ENCODE data around the gene ARHGAP25.
A peak's percentile ranks its signal among the peaks of the same experiment; 100 is the strongest.
"Not testable (repeated sequence)": the region's sequence is repeated elsewhere in the genome, so short reads cannot be mapped to it uniquely, and the experiment has no call there.

The ARHGAP25 gene

DNA sequence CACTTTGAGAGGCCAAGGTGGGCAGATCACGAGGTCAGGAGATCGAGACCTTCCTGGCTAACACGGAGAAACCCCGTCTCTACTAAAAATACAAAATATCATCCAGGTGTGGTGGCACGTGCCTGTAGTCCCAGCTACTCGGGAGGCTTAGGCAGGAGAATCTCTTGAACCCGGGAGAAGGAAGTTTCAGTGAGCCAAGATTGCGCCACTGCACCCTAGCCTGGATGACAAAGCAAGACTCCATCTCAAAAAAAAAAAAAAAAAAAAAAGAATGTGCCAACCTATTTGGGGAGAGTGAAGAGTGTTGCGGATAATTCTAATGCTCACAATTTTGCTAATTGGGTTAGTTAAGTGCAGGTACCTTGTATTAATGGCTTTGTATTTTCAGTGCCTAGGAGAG lies 67.5 kb downstream of the ARHGAP25 start:
- not testable (repeated sequence) for DNase-seq

DNA sequence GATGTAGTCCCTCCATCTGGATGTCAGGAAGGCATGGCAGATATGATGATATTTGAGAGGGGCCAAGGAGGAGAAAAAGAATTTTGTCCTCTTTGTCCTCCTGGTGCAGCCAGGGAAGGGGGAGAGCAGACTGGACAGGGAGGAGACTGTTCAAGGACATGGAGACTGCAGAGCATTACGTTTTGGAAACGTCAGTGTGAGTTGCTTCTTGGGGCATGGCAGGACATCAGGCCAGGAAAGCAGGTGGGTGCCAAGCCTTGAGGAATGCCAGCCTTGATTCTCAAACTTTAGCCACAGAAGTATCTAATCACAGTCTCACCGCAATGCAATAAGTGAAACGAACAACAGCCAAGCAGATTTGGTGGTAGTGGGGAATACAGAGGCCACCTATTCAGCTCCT lies 70.4 kb downstream of the ARHGAP25 start:
- DNase-seq, result no peak

DNA sequence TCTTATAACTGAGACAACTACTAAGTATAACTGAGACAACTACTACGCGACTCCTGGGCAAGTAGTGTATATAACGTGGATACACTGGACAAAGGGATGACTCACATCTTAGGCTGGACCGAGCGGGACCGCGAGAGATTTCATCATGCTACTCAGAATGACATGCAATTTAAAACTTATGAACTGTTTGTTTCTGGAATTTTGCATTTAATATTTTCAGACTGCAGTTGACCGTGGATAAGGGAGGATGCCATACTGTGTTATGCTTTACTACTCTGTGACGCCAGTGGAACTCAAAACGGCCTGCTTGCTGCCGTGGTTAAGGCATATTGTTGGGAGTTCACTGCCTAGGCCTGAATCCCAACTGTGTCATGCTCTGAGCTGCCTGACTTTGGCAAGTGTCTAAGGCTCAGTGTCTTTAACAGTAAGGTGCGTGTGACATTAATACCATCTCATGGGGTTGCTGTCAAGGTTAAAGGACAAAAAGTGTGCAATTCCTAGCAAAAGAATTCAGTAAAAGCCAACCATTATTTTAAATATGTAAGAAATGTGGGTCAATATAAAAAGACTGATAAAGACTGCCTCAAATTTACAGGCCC lies 72.0 kb downstream of the ARHGAP25 start:
- DNase-seq, result no peak

DNA sequence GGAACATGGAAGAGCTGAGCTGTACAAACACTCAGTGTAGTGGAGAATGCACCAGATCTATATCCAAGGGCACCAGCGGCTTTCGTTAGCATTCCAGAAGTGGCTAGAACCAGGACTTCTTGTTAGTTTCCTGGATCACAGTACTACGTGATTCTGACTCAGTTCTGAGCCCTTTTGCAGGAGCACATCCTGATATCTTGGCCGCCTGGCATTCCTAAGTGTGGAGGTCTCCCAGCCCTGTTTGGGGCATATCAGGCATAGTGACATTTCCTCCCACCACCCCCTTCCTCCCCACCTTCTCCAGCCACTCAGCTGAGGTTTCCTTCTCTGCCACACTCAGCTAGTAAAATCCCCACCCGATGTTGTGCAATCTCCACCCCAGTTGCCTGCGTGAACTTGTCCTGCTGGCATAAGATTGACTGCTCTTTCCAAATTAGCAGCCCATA lies 73.2 kb downstream of the ARHGAP25 start:
- DNase-seq, result no peak

DNA sequence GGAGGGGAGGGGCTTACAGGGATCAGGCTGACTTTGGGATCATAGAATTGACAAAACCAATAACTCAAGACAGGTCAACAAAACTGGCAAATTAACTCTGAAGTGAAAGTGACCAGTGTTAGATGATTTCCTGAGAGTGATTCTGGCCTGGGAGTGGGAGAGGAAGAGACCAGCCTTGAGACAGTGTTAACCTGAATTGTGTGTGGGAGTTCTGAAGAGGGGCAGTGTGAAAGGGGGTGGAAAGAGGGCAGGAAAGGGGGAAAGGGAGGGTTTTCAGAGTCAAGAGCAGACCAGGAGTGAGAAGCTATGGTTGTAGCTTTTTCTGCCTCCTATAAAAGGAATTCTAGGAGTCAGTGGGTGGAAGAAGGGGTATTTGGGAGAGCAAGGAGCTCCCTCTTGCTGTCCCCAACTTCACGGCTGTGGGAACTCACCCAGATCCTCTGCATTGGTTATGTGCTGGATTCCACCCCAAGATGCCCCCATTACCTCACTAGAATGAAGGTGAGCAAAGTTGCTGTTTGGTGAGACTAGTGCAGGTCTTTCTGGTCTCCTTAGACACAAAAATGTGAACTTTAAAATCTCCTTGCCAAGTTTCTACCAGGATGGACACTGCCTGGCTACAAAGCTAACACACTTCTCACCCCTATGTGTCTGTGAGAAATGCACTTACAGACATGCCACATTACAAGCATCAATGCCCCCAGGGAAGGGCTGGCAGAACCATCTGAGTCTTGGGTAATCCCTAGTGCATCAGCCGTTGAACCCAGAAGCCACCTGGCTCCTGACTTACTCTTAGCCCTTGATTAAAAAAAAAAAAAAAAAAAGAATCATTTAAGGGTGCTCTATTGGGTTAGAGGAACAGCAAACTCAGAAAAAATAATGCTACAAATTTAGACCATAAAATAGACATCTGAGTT lies 75.0 kb downstream of the ARHGAP25 start:
- no peak for DNase-seq

DNA sequence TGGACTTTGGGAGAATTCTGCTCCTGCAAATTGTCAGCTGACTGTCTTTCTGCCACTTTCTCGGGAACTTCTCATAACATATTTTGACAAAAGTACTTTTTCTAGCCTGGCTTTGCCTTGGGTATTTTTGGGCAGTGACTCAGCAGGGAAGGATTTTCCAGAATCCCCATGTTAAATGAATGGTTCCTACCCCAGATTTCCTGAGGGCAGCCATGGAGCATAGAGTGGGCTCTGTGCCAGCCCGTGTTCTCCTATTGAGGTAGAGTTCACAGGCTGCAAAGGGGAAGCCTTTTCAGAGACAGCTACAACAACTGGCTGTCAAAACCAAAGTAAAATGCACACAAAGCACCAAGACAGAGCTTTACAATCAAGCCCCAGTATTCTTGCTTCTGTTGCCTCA lies 76.8 kb downstream of the ARHGAP25 start:
- no peak for DNase-seq

DNA sequence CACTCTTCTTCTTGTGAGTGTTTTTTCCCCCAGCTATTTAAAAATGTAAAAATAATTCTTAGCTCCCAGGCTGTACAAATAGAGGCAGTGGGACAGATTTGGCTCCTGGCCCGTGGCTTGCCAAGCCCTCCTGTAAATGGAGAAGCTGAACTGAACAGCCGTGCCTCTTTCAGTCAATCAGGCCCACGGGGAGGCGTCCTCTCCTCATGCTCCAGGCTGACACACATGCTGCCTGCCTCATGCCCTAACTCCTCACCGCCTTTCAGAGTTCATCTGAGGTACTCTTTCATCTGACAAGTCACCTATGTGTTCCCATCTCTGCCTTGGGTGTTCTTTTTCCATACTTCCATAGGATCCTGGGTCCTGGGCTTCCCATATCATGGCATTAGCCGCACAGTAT lies 77.6 kb downstream of the ARHGAP25 start:
- DNase-seq, result no peak

DNA sequence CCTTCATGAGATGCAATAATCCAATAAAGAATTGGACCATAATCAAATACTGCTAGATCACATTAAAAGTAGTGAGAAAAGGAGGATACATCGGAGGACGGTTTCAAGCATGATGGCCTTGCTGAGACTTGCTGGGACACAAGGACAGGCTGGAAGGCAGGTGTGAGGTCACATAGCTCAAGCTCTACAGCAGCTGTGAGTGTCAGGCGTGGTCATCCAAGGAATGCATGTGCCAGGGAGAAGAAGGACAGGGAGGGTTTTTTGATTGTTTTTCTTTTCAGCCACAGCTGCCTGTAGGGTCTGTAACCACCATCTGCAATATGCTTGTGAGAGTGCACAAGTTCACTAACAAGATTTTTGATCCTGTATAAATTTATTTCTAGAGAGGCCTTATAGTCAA lies 79.0 kb downstream of the ARHGAP25 start:
- no peak for DNase-seq

DNA sequence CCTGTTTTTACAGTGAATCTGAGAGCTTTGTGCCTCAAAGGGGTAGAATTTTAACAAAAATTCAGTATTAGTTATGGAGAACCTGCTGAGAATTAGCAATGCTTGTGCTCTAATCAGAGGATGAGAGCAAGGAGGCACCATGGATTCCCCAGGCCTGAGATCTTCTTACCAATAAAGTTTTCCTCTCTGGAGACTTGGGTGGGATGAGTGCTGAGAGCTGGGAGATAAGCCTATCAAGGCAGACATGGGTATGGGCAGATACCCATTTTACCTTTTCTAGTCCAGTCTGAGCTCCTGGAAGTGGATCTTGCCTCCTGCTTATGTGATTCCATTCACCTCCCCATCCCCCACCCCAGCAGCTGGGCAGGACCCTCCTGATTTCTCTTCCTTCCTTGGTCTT lies 82.7 kb downstream of the ARHGAP25 start:
- DNase-seq, result no peak

DNA sequence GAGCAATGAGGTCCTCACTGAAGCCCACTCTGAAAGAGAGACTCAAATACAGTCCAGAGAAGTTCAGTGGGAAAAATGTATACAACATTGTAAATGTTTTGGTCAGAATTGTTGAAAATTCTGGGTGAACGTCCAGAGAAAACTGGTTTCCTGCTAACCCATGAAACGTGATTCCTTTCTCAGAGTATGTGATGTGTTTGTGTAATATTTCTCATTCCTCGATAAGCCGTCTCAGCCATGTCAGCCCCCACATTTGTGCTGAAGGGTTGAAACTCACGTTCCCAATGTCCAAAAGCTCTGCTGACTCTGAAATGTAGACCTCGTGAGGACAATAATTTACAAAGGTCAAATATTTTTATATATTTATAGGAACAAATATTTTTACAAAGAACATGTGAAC lies 84.9 kb downstream of the ARHGAP25 start:
- DNase-seq, result no peak

DNA sequence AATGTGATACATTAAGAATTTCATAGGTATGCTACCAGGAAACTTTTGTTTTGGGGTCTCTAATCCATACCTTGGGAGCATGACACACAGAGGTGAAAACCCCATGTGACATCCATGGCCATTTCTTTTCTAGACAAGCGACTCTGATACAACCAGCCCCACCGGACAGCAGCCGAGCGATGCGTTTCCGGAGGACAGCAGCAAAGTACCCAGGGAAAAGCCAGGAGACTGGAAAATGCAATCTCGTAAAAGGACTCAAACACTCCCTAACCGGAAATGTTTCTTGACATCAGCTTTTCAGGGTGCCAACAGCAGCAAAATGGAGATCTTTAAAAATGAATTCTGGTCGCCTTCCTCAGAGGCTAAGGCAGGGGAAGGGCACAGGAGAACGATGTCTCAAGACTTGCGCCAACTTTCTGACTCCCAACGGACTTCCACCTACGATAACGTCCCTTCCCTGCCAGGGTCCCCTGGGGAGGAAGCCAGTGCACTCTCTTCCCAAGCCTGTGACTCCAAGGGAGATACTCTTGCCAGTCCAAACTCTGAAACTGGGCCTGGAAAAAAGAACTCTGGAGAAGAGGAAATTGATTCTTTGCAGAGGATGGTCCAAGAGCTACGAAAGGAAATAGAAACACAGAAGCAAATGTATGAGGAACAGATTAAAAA lies 87.7 kb downstream of the ARHGAP25 start:
- no peak for DNase-seq

DNA sequence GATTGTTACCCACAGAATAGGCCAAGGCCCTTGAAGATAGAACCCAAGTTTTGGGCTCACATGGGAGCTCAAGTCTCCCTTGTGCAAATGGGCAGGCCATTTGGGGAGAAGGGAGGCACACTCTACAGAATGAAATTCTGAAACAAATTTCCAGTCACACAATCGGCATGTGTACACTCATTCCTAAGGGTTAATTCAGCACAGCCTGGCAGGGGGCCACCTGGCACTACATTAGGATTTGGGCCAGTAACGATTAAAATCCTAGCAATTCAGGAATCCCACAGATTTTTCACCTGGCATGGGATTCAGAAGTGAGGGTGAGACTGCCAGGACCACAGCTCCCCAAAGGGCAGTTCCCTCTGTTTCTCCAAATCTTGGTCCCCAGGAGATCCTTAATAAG lies 90.2 kb downstream of the ARHGAP25 start:
- no peak for DNase-seq

DNA sequence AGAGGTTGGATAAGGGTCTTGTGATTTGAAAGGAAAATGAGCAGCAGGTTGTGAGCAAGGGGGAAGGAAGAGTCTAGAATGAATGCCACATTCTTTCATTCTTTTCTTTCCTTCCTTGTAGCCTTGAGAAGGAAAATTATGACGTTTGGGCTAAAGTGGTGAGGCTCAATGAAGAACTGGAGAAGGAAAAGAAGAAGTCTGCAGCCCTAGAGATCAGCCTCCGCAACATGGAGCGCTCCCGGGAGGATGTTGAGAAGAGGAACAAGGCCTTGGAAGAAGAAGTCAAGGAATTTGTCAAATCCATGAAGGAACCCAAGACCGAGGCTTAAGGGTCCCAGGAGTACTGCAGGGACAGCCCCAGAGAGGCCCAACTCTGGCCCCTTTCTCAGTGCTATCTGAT lies 91.3 kb downstream of the ARHGAP25 start:
- no peak for DNase-seq

DNA sequence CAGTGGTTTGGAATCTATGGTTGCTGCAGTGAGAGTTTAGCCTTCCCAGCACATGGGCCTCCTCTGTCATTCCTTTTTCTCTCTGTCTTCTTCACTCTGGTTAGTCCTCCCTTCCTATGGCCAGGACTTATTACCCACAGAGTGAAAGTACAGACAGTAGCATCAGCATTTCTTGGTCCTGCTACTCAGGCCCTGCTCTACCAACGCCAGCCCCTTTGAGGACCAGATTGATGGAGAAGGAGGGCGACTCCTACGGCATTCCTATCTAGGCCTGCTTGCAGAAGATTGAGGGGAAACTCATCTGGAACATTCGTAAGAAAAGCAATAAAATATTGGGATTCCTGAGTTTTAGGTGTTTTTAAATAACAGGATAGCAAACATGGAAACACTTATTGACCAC lies 93.1 kb downstream of the ARHGAP25 start:
- no peak for DNase-seq

DNA sequence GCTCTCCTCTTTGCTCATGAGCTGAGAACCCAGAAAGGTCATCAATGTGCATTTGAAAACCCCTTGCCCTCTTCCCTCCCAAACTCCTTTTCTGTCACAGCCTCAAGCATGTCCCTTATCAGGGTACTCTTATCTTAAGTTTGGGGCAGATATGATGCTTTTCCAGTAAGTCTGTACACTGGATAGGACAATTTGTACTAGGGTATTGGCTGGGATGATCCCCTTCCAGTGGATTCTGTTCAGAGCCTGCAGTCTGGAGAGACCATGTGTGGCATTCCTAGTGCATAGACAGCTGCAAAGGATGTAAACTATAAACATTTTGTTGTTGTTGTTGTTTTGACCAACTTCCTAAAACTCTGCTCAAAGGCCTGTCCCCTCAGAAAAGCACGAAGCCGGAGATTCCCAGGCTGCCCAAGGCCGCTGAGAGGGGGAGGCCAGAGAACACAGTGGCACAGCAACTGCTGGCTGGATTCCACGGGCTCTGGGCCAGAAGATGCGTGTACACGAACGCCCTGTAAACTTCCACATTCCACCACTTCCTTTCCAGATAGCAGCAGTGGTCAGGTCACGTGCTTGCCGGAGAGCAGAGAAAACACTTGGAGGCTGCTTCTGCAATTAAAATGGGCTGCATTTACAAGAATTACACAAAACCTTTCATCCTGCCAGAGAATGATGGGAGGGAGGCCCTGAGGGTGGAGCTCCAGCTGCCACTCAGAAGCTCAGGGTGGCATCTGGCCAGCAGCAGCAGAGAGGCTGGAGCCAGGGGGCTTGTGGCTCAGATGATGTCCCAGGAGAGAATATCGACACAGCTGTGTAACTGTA lies 94.5 kb downstream of the ARHGAP25 start:
- peak; percentile 37 for DNase-seq

DNA sequence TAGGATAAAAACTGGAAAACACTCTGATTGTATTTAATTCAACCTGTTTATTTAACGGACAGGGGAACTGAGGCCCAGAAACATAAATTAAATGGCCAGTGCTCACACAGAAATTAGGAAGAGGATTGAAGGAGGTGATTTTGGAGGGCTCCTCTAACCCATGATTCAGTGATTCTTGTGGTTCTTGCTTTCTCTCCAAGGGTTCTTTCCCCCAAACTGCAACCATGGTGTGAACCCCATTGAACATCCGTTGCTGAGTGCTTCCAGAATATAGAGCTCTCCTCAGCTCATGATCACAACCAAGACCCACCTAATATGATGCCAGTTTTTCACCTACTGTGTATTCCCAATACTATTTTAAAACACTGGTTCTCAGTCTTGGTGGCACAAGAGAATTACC lies 95.1 kb downstream of the ARHGAP25 start:
- DNase-seq, result no peak

DNA sequence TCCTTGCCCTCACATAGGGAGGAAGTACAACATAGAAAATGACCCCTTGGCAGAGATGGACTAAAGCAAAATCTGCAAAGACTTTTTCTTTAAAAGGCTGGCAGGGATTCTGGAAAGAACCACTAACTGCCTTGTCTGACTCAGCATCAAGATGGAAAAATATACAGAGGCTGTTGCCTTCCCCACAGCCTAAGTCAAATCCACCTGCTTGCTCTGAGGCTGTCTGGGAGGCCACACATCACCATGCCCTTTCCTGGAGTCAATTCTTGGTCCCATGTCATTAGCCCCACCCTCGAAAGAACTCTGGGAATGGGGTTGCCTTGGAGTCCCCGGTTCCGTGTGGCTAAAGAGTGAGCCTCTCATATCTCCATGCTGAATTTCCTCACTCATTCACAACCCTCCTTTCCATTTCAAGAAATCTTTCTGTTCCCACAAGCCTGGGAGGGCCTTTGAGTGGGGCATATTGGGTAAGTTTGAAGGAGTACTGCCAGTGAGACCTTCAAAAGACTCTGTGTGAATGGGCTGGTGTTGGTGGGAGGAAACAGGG lies 97.1 kb downstream of the ARHGAP25 start:
- DNase-seq, result no peak

DNA sequence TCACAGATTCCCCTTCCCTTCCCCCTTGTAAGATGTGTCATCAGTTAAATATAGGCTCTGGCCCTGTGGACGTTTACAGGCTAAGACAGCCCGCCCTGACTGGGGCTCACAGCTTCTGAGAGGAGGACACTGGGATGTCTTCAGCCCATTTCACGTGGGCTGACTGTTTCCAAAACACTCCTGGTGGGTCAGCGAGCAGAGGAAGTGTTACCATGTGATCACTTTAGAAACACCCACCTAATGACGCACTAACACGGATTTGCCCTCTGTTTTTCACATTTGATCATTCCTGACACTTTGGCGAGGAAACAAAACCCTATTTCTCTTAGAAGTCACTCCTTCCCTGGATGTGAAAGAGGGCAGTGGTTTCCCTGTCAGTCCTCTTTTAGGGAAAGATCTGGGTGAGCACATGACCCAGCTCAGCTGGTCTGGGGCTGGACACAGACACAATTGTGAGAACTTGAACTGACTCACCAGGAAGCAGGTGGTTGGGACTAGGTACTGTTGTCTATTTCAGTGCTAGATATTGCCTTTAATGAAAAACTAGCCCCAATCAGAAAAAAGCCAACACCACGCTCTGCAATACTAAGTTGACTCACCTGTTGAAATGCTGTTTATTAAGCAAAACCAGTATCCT lies 97.7 kb downstream of the ARHGAP25 start:
- DNase-seq, result peak; percentile 19

DNA sequence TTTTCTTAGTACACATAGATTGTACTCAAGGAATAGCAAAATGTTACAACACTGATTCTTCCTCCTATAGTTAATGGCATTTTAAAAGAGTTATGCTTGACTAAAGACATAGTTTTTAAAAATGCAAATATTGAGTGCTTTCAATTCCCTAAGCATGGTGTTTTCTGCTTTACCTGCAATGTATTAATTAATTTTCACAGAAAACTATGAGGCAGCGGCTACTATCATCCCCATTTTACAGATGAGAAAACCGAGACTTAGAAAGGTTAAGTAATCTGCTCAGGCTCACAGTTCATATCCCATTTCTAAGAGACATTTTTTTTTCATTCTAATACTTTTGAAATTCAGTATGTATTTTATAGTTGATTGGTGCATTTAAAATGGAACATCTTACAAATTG lies 98.6 kb downstream of the ARHGAP25 start:
- DNase-seq, result no peak

DNA sequence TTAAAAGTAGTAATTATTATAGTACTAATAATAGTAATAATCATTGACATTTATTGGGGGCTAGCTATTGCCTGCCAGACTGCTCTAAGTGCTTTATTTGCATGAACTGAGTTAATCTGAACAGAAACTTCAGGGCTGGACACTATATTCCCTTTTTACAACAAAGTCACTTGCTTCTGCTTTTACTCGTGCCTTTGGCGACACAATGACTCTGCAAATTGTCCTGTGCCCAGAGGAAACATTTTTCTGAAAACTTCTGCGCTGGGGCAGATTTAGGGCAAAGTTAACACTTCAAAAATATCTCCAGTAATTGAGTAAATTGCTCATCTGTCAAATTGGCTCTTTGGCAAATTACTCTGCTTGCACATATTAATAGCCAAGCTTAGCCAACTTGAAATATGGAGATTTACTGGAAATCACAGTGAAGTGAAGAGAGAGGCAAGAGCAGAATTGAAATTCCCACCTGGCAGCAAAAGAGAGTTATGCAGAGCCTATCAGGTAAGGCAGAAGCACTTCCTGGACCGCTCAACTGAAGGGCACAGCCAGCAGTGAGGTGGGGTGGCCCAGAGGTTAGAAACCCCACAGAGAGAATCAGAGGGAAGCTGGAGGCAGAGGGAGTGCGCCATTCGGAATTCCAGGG lies 100.2 kb downstream of the ARHGAP25 start:
- DNase-seq, result no peak

DNA sequence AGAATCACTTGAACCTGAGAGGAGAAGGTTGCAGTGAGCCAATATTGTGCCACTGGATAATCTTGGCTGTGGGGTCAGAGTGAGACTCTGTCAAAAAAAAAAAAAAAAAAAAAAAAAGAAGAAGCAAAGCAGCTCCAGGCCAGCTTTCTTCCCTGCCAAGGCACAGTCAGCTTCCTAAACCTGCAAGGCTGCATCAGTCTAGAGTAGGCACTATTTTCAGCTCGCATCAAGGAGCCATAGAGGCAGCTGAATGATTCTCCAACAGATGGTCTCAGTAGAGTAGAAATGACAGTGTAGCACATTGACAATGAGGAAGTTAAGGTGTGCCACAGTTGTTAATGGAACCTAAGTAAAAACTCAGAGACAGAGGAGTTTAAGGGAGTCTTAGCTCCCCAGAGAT lies 101.0 kb downstream of the ARHGAP25 start:
- DNase-seq, result no peak

Measured in activated naive CD4-positive, alpha-beta T cell treated with anti-CD3 and anti-CD28 coated beads, Interleukin-2, amount 50 U/mL, for 16 hours (primary cell).